ENCODE data around the gene LRP1.

DNA sequence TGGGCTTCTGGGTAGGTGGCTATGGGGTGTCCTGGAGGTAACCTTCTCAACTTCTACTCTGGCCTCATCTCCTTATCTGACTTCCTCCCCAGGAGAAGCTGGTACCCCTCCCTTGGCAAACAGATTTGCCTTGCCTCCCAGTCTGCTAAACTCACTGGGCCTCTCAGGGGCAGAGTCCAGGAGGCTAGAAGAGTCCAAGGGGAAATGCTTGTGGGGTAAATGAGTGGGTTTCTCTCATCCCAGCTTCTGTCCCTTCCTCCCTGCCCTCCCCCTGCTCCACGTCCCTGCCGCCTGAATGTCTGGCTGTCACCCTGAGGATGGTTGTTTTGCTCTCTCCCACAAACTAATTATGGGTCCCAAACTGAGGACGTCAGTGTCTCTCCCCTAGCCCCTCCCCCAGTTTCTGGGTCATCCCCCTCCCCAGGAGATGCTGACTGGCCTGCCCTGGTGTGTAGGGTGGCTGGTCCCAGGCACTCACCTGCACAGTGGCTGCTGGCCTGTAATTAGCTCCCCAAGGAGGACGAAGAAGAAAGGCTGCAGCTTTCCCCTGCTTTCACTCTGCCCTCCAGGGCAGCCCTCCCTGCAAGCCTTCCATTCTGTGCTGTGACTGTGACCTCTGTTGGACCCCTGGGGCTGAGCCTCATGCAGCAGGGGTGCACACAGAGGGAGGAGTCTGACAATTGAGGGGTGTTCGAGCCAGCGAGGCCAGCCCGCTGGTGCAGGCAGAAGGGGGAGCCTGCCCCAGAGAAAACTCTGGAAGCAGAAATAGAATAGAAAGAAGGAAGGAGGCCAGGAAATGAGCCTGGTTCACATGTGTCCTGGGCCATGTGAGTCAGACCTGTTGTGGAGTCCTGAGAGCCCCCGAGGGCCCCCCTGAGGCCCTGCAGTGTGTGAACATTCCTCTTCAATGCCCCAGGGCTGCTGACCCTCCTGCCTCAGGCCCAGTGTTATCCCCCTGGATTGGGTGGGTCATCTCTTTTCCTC lies 19.0 kb downstream of the LRP1 start, which contains the start of gene LRP1-AS:
- no peak for TF ChIP-seq REST (IDR thresholded peaks at IDR 0.05; ENCODE audit: insufficient read depth in 1 of 2, low read depth in 2 of 2, low read length in 2 of 2)
- TF ChIP-seq FOXP2 (optimal IDR thresholded peaks at IDR 0.05; ENCODE audit: borderline replicate concordance, extremely low read depth, extremely low read length, insufficient read depth) = no peak
- TF ChIP-seq POLR2AphosphoS5 (IDR thresholded peaks at IDR 0.05; ENCODE audit: low read depth, low read length) = no peak
- TF ChIP-seq TAF1 (IDR thresholded peaks at IDR 0.05; ENCODE audit: borderline replicate concordance, insufficient read depth, low read length) = no peak

Measured in PFSK-1 (cell line).